Measurements from ENCODE around the gene MORF4L2. TPM values are rescaled to one million over a fixed set of nuclear protein-coding genes. Genes with fewer than 3 reads are reported as not detected.
A peak's percentile ranks its signal among the peaks of the same experiment; 100 is the strongest.

Gene MORF4L2
- total RNA-seq, 6 experiments from 2014 or later: 148 to 252 (median 183) TPM

DNA sequence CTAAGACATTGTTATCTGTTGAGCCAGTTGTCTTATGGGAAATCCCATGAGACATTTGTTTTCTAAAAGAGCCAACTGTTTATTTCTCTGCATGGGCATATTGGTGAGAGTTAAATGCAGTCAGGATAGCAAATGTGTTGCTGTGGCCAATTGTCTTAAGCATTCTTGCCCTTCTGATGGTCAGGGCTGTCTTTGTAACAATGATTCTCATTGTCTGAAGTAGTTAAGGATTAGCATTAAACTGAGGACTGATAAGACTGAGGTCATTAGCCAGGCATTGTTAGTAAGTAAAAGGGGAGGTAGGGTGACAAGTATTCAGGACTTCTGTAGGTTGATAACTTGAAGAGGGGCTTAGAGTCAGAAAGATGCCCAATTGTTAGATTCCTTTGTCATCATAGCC, 11.2 kb upstream of the MORF4L2 start:
- no peaks in the 10 kb centered on the region for H3K9me3 ChIP-seq
- no peak for ATAC-seq
- no peak for TF ChIP-seq POLR2A (IDR thresholded peaks at IDR 0.05)
- TF ChIP-seq, protein P1, sequence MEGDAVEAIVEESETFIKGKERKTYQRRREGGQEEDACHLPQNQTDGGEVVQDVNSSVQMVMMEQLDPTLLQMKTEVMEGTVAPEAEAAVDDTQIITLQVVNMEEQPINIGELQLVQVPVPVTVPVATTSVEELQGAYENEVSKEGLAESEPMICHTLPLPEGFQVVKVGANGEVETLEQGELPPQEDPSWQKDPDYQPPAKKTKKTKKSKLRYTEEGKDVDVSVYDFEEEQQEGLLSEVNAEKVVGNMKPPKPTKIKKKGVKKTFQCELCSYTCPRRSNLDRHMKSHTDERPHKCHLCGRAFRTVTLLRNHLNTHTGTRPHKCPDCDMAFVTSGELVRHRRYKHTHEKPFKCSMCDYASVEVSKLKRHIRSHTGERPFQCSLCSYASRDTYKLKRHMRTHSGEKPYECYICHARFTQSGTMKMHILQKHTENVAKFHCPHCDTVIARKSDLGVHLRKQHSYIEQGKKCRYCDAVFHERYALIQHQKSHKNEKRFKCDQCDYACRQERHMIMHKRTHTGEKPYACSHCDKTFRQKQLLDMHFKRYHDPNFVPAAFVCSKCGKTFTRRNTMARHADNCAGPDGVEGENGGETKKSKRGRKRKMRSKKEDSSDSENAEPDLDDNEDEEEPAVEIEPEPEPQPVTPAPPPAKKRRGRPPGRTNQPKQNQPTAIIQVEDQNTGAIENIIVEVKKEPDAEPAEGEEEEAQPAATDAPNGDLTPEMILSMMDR (IDR thresholded peaks at IDR 0.05): no peak
- DNase-seq: no peak
- no peaks in the 10 kb centered on the region for H3K27me3 ChIP-seq
- intact Hi-C loops (cut with DNase I): loop anchor here in 1 of 2 donors (10.0 kb wide), 1 partner anchor 107 kb away; no protein-coding TSS in a partner anchor
- no peak overlapping the region for H3K27ac ChIP-seq
- H3K4me3 ChIP-seq: no peak overlapping the region
- H3K4me1 ChIP-seq: no peaks in the 10 kb centered on the region
- no peaks in the 10 kb centered on the region for H3K36me3 ChIP-seq

DNA sequence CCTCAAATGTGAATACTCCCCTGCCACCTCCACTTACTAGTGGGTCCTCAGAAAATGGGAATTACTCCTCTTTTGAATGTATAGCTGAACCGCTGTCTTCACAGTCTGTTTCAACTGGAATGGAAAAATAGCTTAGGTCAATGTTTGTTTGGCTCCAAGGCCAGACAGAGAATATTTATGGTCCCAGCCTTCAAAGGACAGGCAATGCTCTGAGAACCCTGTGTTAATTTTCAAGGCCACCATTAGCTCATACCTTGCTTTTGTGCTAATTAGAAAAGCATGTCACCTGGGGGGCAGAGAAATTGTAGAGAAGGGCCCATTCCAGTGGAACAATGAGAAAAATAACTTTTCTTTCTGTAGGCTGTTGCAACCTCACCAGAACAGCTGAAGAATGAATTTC, 4.6 kb upstream of the MORF4L2 start:
- no peaks in the 10 kb centered on the region for H3K9me3 ChIP-seq
- 40% methylated on average over 1 of the region's 1 CpG for WGBS (ENCODE audit: insufficient coverage, low coverage, low lambda C conversion rate, missing lambda C conversion rate)
- DNase-seq (no peak), ATAC-seq (no peak)
- H3K27ac ChIP-seq: no peak overlapping the region
- no peak overlapping the region for H3K4me3 ChIP-seq
- no peaks in the 10 kb centered on the region for H3K36me3 ChIP-seq
- intact Hi-C loops (cut with DNase I): loop anchor here in 1 of 2 donors (10.0 kb wide), 1 partner anchor 114 kb away; no protein-coding TSS in a partner anchor
- no peaks in the 10 kb centered on the region for H3K27me3 ChIP-seq
- no peaks in the 10 kb centered on the region for H3K4me1 ChIP-seq
- TF ChIP-seq POLR2A (IDR thresholded peaks at IDR 0.05): no peak
- TF ChIP-seq, protein P1 (IDR thresholded peaks at IDR 0.05): no peak

DNA sequence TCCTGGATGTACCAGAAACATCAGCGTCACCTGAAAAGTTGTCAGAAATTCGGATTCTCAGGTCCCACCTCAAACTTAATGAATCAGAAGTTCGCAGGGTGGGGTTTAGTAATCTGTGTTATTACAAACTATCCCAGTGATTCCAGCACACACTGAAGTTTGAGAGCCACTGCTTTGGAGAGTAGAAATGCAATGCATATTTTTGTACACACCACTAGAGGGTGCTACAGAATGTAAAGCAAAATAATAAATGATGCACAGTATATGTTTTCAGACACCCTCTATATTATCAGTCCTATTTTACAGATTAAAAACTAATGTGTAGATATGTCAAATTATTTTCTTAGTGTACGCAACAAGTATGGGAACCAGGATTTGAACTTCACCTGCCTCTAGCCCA, 2.4 kb upstream of the MORF4L2 start:
- intact Hi-C loops (cut with DNase I): no loop called here
- H3K27ac ChIP-seq: no peak overlapping the region
- H3K4me3 ChIP-seq: no peak overlapping the region
- WGBS (ENCODE audit: insufficient coverage, low coverage, low lambda C conversion rate, missing lambda C conversion rate): 28% methylated on average over 4 of the region's 4 CpGs
- peaks cover 0 to 12% (median 4%) of the 10 kb centered on the region in 4 donors for H3K36me3 ChIP-seq
- ATAC-seq (no peak), DNase-seq (no peak)
- peaks cover 0 to 14% (median 0%) of the 10 kb centered on the region in 4 donors for H3K4me1 ChIP-seq
- no peaks in the 10 kb centered on the region for H3K27me3 ChIP-seq
- H3K9me3 ChIP-seq: no peaks in the 10 kb centered on the region
- TF ChIP-seq POLR2A (IDR thresholded peaks at IDR 0.05): no peak
- TF ChIP-seq, protein P1 (IDR thresholded peaks at IDR 0.05): peak; percentile 58 to 72 (median 69)

DNA sequence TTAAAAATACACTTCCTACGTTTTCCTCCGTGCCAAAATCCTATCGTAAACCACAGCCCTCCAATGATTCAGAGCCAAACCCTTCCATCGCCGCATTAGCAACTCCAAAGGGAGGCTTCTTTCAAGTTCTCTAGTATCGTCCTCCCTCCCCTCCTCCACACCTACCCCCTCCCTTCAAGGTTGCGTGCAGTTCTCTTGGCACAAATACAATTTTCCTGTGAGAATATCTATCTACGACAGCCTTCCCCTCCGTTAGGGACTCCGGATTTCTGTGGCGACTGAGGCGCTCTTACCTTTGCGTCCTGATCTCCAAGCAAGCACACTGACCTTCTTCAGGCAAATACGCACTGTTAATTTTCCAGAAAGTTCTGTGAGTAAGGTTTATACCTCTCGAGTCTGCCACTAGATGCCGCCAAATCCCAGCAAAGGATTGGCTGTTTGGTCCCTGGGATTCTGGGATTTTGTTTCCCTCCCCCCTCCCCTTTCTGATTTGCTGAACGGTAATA, 1.2 kb upstream of the MORF4L2 start:
- ATAC-seq: peak; percentile 29 to 46 (median 43)
- Histone ChIP-seq H3K27me3 (no peaks in the 10 kb centered on the region), H3K27ac (peak overlapping the region; percentile 96 to 99 (median 98)), H3K4me1 (peaks cover 0 to 15% (median 0%) of the 10 kb centered on the region in 4 donors), H3K4me3 (peak overlapping the region; percentile 39 to 61 (median 55)), H3K9me3 (no peaks in the 10 kb centered on the region), H3K36me3 (peaks cover 0 to 21% (median 10%) of the 10 kb centered on the region in 4 donors)
- peak; percentile 51 to 59 (median 58) for DNase-seq
- 12% methylated on average over 17 of the region's 17 CpGs for WGBS (ENCODE audit: insufficient coverage, low coverage, low lambda C conversion rate, missing lambda C conversion rate)
- intact Hi-C loops (cut with DNase I): no loop called here
- peak; percentile 2 for TF ChIP-seq POLR2A (IDR thresholded peaks at IDR 0.05)
- TF ChIP-seq, protein P1 (IDR thresholded peaks at IDR 0.05): peak; percentile 46 to 65 (median 59)
